ENCODE results near the gene GAB2.

GRCh38 chr11:78201096-78201818 lies 216.4 kb downstream of the GAB2 start:
- TF ChIP-seq EZH2 (IDR thresholded peaks at IDR 0.05; ENCODE audit: borderline replicate concordance) (no peak), CTCF (IDR thresholded peaks at IDR 0.05; ENCODE audit: poor library complexity) (no peak), EZH2phosphoT487 (IDR thresholded peaks at IDR 0.05; ENCODE audit: low read depth, severe bottlenecking, unreplicated experiment) (no peak)

Measured in hepatocyte (in vitro differentiated cells).